Activated naive CD4-positive, alpha-beta T cell treated with anti-CD3 and anti-CD28 coated beads, Interleukin-2, amount 50 U/mL, for 24 hours (primary cell): ENCODE results near the gene FAM13A.

ENCODE experiments used
- H3K27ac Mint-ChIP-seq: one replicate; pipeline ENCODE4 v1.8.0; 2021; ENCODE audit warnings: mild to moderate bottlenecking, mixed read lengths
- H3K27me3 Mint-ChIP-seq: one replicate; pipeline ENCODE4 v1.8.0; 2021; ENCODE audit warnings: mixed read lengths
- H3K36me3 Mint-ChIP-seq: one replicate; pipeline ENCODE4 v1.8.0; 2021; ENCODE audit warnings: mixed read lengths
- H3K4me1 Mint-ChIP-seq: one replicate; pipeline ENCODE4 v1.8.0; 2021; ENCODE audit warnings: mixed read lengths
- H3K4me3 Mint-ChIP-seq: one replicate; pipeline ENCODE4 v1.8.0; 2021; ENCODE audit warnings: mild to moderate bottlenecking, mixed read lengths
- H3K9me3 Mint-ChIP-seq: one replicate; pipeline ENCODE4 v1.8.0; 2021; ENCODE audit warnings: mixed read lengths

The FAM13A gene

GRCh38 chr4:88728146-88728545 is 328.8 kb downstream of the FAM13A start:
- Mint-ChIP-seq H3K4me1 (no peaks in the 10 kb centered on the region), H3K4me3 (no peak overlapping the region), H3K36me3 (peaks cover 2% of the 10 kb centered on the region), H3K9me3 (no peaks in the 10 kb centered on the region), H3K27me3 (no peaks in the 10 kb centered on the region), H3K27ac (peak overlapping the region; percentile 5)

- no peaks in the 10 kb centered on the region for H3K9me3 Mint-ChIP-seq
- H3K27ac Mint-ChIP-seq: no peak overlapping the region
- no peaks in the 10 kb centered on the region for H3K4me1 Mint-ChIP-seq
- H3K4me3 Mint-ChIP-seq: no peak overlapping the region
- peaks cover 2% of the 10 kb centered on the region for H3K36me3 Mint-ChIP-seq
- H3K27me3 Mint-ChIP-seq: no peaks in the 10 kb centered on the region
Measured at GRCh38 chr4:88725986-88726385, 331.0 kb downstream of the FAM13A start.

- Mint-ChIP-seq H3K27ac (no peak overlapping the region), H3K27me3 (no peaks in the 10 kb centered on the region), H3K9me3 (no peaks in the 10 kb centered on the region), H3K4me1 (no peaks in the 10 kb centered on the region), H3K4me3 (no peak overlapping the region), H3K36me3 (peaks cover 2% of the 10 kb centered on the region)
Measured at GRCh38 chr4:88725143-88725542, 331.8 kb downstream of the FAM13A start.

GRCh38 chr4:88724406-88724805 is 332.6 kb downstream of the FAM13A start:
- H3K4me1 Mint-ChIP-seq: no peaks in the 10 kb centered on the region
- H3K27me3 Mint-ChIP-seq: no peaks in the 10 kb centered on the region
- H3K27ac Mint-ChIP-seq: no peak overlapping the region
- no peak overlapping the region for H3K4me3 Mint-ChIP-seq
- H3K36me3 Mint-ChIP-seq: peaks cover 2% of the 10 kb centered on the region
- H3K9me3 Mint-ChIP-seq: no peaks in the 10 kb centered on the region

- Mint-ChIP-seq H3K36me3 (peaks cover 9% of the 10 kb centered on the region), H3K4me3 (no peak overlapping the region), H3K4me1 (no peaks in the 10 kb centered on the region), H3K27ac (no peak overlapping the region), H3K9me3 (no peaks in the 10 kb centered on the region), H3K27me3 (no peaks in the 10 kb centered on the region)
Measured at GRCh38 chr4:88722828-88723227, 334.2 kb downstream of the FAM13A start.

- H3K4me1 Mint-ChIP-seq: no peaks in the 10 kb centered on the region
- no peak overlapping the region for H3K27ac Mint-ChIP-seq
- peaks cover 4% of the 10 kb centered on the region for H3K9me3 Mint-ChIP-seq
- no peaks in the 10 kb centered on the region for H3K27me3 Mint-ChIP-seq
- no peak overlapping the region for H3K4me3 Mint-ChIP-seq
- peaks cover 12% of the 10 kb centered on the region for H3K36me3 Mint-ChIP-seq
Measured at GRCh38 chr4:88722276-88722780, 334.7 kb downstream of the FAM13A start.

GRCh38 chr4:88720451-88721428 is 336.2 kb downstream of the FAM13A start:
- no peaks in the 10 kb centered on the region for H3K27me3 Mint-ChIP-seq
- no peaks in the 10 kb centered on the region for H3K4me1 Mint-ChIP-seq
- H3K27ac Mint-ChIP-seq: peak overlapping the region; percentile 46
- no peak overlapping the region for H3K4me3 Mint-ChIP-seq
- peaks cover 26% of the 10 kb centered on the region for H3K36me3 Mint-ChIP-seq
- peaks cover 6% of the 10 kb centered on the region for H3K9me3 Mint-ChIP-seq

GRCh38 chr4:88719381-88719780 is 337.6 kb downstream of the FAM13A start:
- H3K9me3 Mint-ChIP-seq: peaks cover 8% of the 10 kb centered on the region
- no peaks in the 10 kb centered on the region for H3K27me3 Mint-ChIP-seq
- peak overlapping the region; percentile 72 for H3K27ac Mint-ChIP-seq
- peaks cover 36% of the 10 kb centered on the region for H3K36me3 Mint-ChIP-seq
- peaks cover 4% of the 10 kb centered on the region for H3K4me1 Mint-ChIP-seq
- H3K4me3 Mint-ChIP-seq: no peak overlapping the region

- H3K27ac Mint-ChIP-seq: no peak overlapping the region
- peaks cover 13% of the 10 kb centered on the region for H3K4me1 Mint-ChIP-seq
- peaks cover 45% of the 10 kb centered on the region for H3K36me3 Mint-ChIP-seq
- H3K9me3 Mint-ChIP-seq: peaks cover 10% of the 10 kb centered on the region
- H3K4me3 Mint-ChIP-seq: no peak overlapping the region
- H3K27me3 Mint-ChIP-seq: no peaks in the 10 kb centered on the region
Measured at GRCh38 chr4:88718098-88718497, 338.9 kb downstream of the FAM13A start.

- Mint-ChIP-seq H3K27me3 (no peaks in the 10 kb centered on the region), H3K4me1 (peaks cover 13% of the 10 kb centered on the region), H3K9me3 (peaks cover 15% of the 10 kb centered on the region), H3K27ac (peak overlapping the region; percentile 66), H3K36me3 (peaks cover 73% of the 10 kb centered on the region), H3K4me3 (no peak overlapping the region)
Measured at GRCh38 chr4:88713782-88714181, 343.2 kb downstream of the FAM13A start.

GRCh38 chr4:88709989-88710388 is 347.0 kb downstream of the FAM13A start:
- Mint-ChIP-seq H3K36me3 (peaks cover 65% of the 10 kb centered on the region), H3K9me3 (peaks cover 9% of the 10 kb centered on the region), H3K27me3 (no peaks in the 10 kb centered on the region), H3K27ac (no peak overlapping the region), H3K4me3 (no peak overlapping the region), H3K4me1 (peaks cover 13% of the 10 kb centered on the region)

- Mint-ChIP-seq H3K9me3 (peaks cover under 1% of the 10 kb centered on the region), H3K27me3 (no peaks in the 10 kb centered on the region), H3K36me3 (peaks cover 44% of the 10 kb centered on the region), H3K4me1 (no peaks in the 10 kb centered on the region), H3K4me3 (no peak overlapping the region), H3K27ac (no peak overlapping the region)
Measured at GRCh38 chr4:88706574-88706973, 350.4 kb downstream of the FAM13A start.

- no peaks in the 10 kb centered on the region for H3K4me1 Mint-ChIP-seq
- no peak overlapping the region for H3K4me3 Mint-ChIP-seq
- no peak overlapping the region for H3K27ac Mint-ChIP-seq
- no peaks in the 10 kb centered on the region for H3K27me3 Mint-ChIP-seq
- peaks cover 43% of the 10 kb centered on the region for H3K36me3 Mint-ChIP-seq
- no peaks in the 10 kb centered on the region for H3K9me3 Mint-ChIP-seq
Measured at GRCh38 chr4:88705805-88706492, 351.0 kb downstream of the FAM13A start.

- no peaks in the 10 kb centered on the region for H3K9me3 Mint-ChIP-seq
- H3K4me3 Mint-ChIP-seq: no peak overlapping the region
- H3K36me3 Mint-ChIP-seq: peaks cover 37% of the 10 kb centered on the region
- no peak overlapping the region for H3K27ac Mint-ChIP-seq
- H3K27me3 Mint-ChIP-seq: no peaks in the 10 kb centered on the region
- H3K4me1 Mint-ChIP-seq: no peaks in the 10 kb centered on the region
Measured at GRCh38 chr4:88705223-88705622, 351.8 kb downstream of the FAM13A start.

GRCh38 chr4:88702782-88703181 is 354.2 kb downstream of the FAM13A start:
- Mint-ChIP-seq H3K27ac (no peak overlapping the region), H3K36me3 (peaks cover 22% of the 10 kb centered on the region), H3K27me3 (no peaks in the 10 kb centered on the region), H3K4me1 (peaks cover 8% of the 10 kb centered on the region), H3K4me3 (no peak overlapping the region), H3K9me3 (no peaks in the 10 kb centered on the region)

- no peaks in the 10 kb centered on the region for H3K27me3 Mint-ChIP-seq
- no peak overlapping the region for H3K4me3 Mint-ChIP-seq
- H3K36me3 Mint-ChIP-seq: peaks cover 6% of the 10 kb centered on the region
- peaks cover 18% of the 10 kb centered on the region for H3K4me1 Mint-ChIP-seq
- H3K9me3 Mint-ChIP-seq: no peaks in the 10 kb centered on the region
- no peak overlapping the region for H3K27ac Mint-ChIP-seq
Measured at GRCh38 chr4:88698519-88698918, 358.5 kb downstream of the FAM13A start.
